Measurements from ENCODE around the gene HABP2. TPM values are rescaled to one million over a fixed set of nuclear protein-coding genes. Genes with fewer than 3 reads are reported as not detected.

HABP2 gene
- total RNA-seq, 1 donor from 2014 or later, result 0.18 TPM

GRCh38 chr10:113554214-113554613 lies 1.4 kb downstream of the HABP2 start:
- peak; percentile 54 for DNase-seq (ENCODE audit: extremely low read depth, low read depth, low spot score)

- no peak for DNase-seq (ENCODE audit: extremely low read depth, low read depth, low spot score)
These were observed 2.4 kb downstream of the HABP2 start for GRCh38 chr10:113555245-113555644.

- no peak for DNase-seq (ENCODE audit: extremely low read depth, low read depth, low spot score)
These were observed 2.9 kb downstream of the HABP2 start for GRCh38 chr10:113555751-113556150.

DNA sequence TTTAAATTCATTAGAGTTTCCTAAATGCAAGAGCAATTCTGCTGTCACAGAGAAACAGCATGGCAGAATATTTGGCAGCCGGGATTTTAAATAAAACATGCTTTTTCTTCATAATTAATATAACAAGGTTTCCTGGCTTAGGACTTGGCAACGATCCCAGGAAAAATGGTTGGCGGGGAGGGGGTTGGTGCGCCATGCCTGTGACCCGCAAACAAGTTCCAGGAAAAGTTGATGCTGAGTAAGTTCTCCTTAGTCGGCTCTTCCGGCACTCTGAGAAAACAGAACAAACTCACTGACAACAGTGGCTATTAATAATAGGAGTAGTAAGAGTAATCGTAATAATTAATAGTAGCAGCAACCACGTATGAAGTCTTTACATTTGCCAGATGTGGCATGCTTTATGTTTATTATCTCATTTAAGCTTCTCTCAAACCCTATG lies 4.6 kb downstream of the HABP2 start:
- peak; percentile 48 for DNase-seq (ENCODE audit: extremely low read depth, low read depth, low spot score)

DNA sequence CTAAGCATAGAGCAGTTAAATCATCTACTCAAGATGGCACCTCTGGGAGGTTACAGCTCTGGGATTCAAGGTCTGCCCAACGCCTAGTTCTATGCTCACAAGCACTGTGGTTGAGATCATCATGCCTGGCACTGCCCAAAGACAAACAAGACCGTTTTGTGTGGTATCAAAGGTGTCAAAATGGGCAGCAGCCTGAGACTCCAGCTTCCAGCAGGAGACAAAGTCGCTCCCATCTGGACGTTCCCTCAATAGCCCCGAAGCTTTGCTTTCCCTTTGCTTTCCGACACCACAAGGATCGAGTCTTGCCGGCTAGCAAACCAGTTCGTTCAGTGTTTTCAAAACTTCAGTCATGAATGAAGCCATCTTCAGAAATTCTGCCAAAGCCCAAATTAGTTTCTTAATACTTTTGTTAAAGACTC lies 5.1 kb downstream of the HABP2 start:
- no peak for DNase-seq (ENCODE audit: extremely low read depth, low read depth, low spot score)

GRCh38 chr10:113560071-113560470 lies 7.2 kb downstream of the HABP2 start:
- DNase-seq (ENCODE audit: extremely low read depth, low read depth, low spot score), result no peak

DNA sequence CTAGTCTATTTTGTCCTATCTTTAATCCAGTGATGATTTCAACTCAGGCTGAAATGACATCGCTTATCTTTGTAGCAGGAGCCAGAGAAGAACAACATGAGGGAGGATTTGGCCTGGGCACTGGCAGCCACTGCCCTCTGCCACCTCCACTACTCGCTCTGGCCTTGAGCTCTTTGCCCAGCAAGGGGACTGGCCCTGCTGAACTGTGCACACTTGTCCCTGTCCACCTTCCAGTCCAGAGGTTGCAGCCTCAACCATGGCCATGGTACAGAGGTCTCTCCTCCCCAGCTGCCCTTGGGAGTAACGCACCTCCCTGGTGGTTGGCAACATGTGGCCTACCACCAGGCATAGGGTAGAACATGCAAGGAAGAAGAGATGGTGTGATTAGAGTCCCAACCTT lies 8.4 kb downstream of the HABP2 start:
- no peak for DNase-seq (ENCODE audit: extremely low read depth, low read depth, low spot score)

DNA sequence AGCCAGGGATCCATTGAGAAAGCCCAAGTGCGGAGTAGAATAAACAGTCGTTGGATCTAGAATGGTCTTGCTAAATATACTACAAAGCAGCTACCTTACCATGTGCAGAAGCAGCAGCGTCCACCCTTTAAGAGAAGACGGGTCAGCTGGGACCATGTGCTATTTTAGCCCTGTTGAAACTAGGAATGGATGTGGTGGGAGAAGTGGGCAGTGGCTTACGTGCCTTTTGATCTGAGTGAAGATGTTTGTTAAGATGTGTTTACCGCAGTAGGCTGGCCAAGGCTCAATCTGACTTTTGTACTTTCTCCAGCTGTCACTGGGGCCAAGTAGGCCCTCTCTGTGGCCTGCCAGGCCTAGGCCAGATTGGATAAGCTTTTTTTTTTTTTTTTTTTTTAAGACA lies 9.2 kb downstream of the HABP2 start:
- DNase-seq (ENCODE audit: extremely low read depth, low read depth, low spot score), result no peak

GRCh38 chr10:113562704-113563103 lies 9.9 kb downstream of the HABP2 start:
- DNase-seq (ENCODE audit: extremely low read depth, low read depth, low spot score), result no peak

DNA sequence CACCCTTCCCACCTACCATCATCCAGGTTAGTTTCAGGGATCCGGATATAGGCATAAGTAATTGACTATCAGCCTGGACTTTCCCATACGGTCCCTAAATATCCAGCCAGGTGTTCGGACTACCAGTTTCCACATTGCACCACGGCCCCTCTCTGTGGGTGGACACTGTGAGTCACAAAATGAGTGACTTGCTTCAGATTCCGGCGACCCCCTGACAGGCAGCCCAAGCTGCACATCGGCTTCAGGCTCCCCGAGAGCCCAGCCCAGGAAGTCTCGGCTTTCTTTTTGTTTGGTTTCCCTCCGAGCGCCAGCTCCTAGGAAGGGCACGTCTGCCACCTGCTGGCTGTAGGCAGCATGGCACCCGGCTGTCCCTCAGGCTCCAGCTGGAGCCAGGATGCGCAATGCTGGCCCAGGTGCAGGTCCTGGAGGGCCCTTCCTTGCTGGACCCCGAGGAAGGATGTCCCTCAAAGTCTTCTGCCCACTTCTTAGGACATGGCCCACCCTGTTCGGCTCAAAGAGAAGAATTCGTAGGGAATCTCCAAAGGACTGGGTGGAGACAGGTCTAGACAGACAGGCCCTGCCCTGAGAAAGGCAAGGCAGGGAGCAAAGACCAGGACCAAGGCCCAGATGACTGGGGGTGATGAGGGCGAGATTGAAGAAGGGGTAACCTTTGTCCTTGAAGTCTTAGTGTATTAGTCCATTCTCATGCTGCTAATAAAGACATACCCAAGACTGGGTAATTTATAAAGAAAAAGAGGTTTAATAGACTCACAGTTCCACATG lies 10.6 kb downstream of the HABP2 start:
- DNase-seq (ENCODE audit: extremely low read depth, low read depth, low spot score), result no peak

DNA sequence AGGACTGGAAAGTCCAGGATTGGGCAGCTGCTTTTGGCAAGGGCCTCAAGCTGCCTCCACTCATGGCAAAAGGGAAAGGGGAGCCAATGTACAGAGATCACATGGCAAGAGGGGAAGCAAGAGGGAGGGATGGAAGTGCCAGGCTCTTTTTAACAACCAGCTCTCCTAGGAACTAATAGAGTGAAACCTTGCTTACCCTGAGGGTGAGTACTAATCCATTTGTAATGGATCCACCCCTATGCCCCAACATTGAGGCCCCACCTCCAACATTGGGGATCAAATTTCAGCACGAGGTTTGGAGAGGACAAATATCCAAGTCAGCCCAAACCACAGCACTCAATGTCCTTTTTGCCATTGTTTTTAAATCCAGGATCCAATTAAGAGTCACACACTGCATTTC lies 12.5 kb downstream of the HABP2 start:
- no peak for DNase-seq (ENCODE audit: extremely low read depth, low read depth, low spot score)

GRCh38 chr10:113566888-113567287 lies 14.0 kb downstream of the HABP2 start:
- no peak for DNase-seq (ENCODE audit: extremely low read depth, low read depth, low spot score)

GRCh38 chr10:113569576-113569975 lies 16.7 kb downstream of the HABP2 start:
- DNase-seq (ENCODE audit: extremely low read depth, low read depth, low spot score), result no peak

DNA sequence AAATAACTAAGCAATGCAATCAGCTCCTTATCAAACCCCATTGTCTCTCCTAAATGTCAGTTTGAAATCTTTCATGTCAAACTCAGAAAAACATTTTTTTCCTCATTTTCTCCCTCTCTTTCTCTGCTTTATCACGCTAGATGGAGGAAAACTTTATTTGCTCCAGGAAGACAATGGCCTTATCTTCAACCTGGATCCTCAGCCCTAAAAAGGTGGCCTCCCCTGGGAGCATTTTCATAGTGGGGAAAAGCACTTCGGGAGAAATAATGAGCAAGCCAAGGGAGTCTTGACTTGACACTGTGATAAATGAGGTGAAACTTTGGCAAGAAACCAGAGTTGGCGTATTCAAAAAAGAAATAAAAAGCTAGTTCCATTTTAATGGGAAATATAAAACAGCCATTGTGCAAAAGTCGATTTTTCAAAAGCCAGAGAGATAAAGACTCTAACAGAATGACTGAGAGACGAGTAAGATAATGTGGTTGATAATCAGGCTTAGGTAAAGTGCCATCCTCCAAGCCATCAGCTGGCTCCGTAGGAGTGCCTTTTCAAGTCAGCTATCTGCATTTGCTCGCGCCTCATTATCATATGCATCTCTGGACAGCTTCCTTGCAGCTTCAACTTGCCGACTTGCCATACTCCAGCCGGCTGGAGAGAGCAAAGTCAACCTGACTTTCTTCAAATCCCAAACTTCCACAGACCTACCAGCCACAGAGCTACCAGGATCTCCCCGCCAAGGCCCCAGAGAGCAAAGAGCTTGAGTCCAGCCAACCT lies 19.9 kb downstream of the HABP2 start:
- no peak for DNase-seq (ENCODE audit: extremely low read depth, low read depth, low spot score)

DNA sequence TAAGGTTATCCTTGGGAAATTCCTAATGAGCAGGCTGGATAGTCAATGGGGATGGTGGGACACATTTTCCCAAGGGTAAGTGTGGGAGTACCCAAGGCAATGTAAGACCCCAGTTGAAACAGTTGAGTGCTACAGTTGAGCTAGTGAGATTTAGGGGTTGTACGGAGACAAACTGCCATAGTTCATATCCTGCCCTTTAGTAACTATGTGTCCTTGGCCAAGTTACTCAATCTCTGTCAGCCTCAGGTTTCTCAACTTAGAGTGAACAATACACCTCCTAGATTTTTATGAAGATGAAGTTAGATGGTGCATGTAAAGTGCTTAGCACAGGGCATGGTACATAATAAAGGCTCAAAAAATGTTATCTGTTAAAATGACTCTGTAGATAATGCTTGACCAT lies 20.5 kb downstream of the HABP2 start:
- no peak for DNase-seq (ENCODE audit: extremely low read depth, low read depth, low spot score)

- no peak for DNase-seq (ENCODE audit: extremely low read depth, low read depth, low spot score)
These were observed 24.0 kb downstream of the HABP2 start for GRCh38 chr10:113576852-113577251.

DNA sequence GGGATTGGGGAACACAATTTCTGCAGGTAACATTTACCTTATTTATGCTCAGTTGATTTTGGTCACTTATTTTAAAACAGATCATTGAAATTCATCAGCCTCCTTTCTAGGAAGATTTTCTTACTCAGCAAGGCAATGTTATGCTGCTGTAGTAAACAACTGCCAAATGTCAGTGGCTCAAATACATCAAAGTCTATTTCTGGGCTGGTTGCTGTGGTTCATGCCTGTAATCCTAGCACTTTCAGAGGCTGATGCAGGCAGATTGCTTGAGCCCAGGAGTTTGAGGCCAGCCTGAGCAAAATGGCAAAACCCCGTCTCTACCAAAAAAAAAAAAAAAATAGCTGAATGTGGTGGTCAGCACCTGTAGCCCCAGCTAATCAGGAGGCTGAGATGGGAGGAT lies 25.9 kb downstream of the HABP2 start:
- no peak for DNase-seq (ENCODE audit: extremely low read depth, low read depth, low spot score)

- no peak for DNase-seq (ENCODE audit: extremely low read depth, low read depth, low spot score)
These were observed 28.2 kb downstream of the HABP2 start for GRCh38 chr10:113581092-113581491.

GRCh38 chr10:113583571-113583970 lies 30.7 kb downstream of the HABP2 start:
- no peak for DNase-seq (ENCODE audit: extremely low read depth, low read depth, low spot score)

- no peak for DNase-seq (ENCODE audit: extremely low read depth, low read depth, low spot score)
These were observed 33.1 kb downstream of the HABP2 start for GRCh38 chr10:113585949-113586348.

DNA sequence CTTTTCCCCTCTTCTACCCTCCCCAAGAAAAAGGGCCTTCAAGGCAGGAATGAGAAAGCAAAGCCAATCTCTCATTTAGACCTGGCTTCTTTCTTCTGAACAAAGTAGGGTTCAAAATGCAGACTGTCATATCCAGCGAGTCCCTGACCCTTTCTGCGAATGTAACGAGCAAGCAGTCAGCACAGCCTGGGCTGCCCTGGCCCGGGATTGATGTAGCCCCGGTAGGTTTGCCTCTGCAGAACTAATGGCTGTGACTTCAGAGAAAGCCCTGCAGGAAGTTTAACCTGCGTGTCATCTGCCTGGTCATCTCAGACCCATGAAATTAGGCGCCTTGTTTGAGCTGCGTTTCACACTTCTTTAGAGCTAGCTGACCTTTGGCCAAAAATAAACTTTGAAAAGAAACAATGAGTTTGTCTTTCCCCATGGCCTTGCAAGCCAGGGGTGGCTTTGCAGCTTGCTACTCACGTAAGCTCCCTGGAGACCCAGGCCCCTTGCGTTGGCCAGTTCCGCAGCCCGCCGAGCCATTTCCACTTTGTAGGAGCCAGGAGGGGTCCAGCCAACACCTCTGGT lies 36.4 kb downstream of the HABP2 start:
- DNase-seq (ENCODE audit: extremely low read depth, low read depth, low spot score), result no peak

DNA sequence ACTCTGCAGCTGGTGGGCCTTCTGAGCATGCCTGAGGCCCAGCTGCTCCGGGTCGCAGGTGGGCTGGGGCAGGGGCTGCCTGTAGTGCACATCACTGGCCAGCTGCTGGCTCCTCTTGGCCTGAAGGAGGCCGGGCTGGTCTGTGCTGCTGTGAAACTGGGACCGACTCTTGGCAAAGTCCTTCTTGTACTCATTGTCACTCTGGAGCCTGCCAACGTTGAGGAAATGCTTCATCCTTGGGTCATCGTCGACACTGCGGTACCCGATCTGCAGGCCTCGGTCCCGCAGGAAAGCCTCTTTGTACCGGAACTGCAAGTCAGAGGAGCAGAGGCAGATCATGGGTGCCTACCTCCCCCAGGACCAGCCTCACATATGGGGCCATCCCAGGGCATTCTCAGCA lies 37.7 kb downstream of the HABP2 start:
- DNase-seq (ENCODE audit: extremely low read depth, low read depth, low spot score), result no peak
